Neuronal stem cell (in vitro differentiated cells): ENCODE results near the gene DEFB132.

Experiments
- DNase-seq: peaks from one replicate; pipeline ENCODE4 v3.0.0-alpha.2; 2013; ENCODE audit warnings: low spot score
- H2AFZ ChIP-seq: one replicate; pipeline ENCODE4 v1.6.1; 2013; ENCODE audit warnings: mild to moderate bottlenecking, low read length, inconsistent platforms
- H2AK5ac ChIP-seq: 2 replicates; pipeline ENCODE4 v1.6.1; 2013; ENCODE audit warnings: low read depth, mild to moderate bottlenecking, inconsistent platforms, low read length, moderate library complexity, mixed read lengths
- H2BK120ac ChIP-seq: 2 replicates; pipeline ENCODE4 v1.6.1; 2013; ENCODE audit warnings: low read depth, mild to moderate bottlenecking, inconsistent platforms, low read length, moderate library complexity, mixed read lengths
- H2BK12ac ChIP-seq: one replicate; pipeline ENCODE4 v1.6.1; 2013; ENCODE audit warnings: low read length, inconsistent platforms
- H2BK15ac ChIP-seq: 2 replicates; pipeline ENCODE4 v1.6.1; 2013; ENCODE audit warnings: mild to moderate bottlenecking, low read length, inconsistent platforms, mixed read lengths
- H2BK5ac ChIP-seq: one replicate; pipeline ENCODE4 v1.6.1; 2013; ENCODE audit warnings: inconsistent platforms, mild to moderate bottlenecking, low read length, moderate library complexity
- H3K14ac ChIP-seq: one replicate; pipeline ENCODE4 v1.6.1; 2013; ENCODE audit warnings: low read length, inconsistent platforms
- H3K18ac ChIP-seq: 2 replicates; pipeline ENCODE4 v1.6.1; 2013; ENCODE audit warnings: low read length, inconsistent platforms
- H3K23ac ChIP-seq: 2 replicates; pipeline ENCODE4 v1.6.1; 2013; ENCODE audit warnings: low read depth, mild to moderate bottlenecking, mixed read lengths, low read length, inconsistent platforms; ENCODE audit not compliant: poor library complexity
- H3K27ac ChIP-seq: replicated peaks from 3 replicates; pipeline ENCODE4 v1.5.1; 2013; ENCODE audit warnings: low read length, inconsistent platforms
- H3K27me3 ChIP-seq, 3 experiments: 2 replicates each; pipeline ENCODE4 v1.6.1; 2013; ENCODE audit warnings: low read length in 3 of 3, mild to moderate bottlenecking in 2 of 3, inconsistent platforms in 1 of 3, low read depth in 1 of 3, mixed read lengths in 1 of 3, moderate library complexity in 1 of 3; ENCODE audit not compliant: control insufficient read depth in 3 of 3, insufficient read depth in 3 of 3
- H3K36me3 ChIP-seq, 2 donors: replicated peaks in 1 of 2; 2 replicates each; pipeline ENCODE4 v1.6.1; 2013; ENCODE audit warnings: low read length in 2 of 2; ENCODE audit not compliant: control insufficient read depth in 2 of 2, insufficient read depth in 2 of 2
- H3K4ac ChIP-seq: 2 replicates; pipeline ENCODE4 v1.6.1; 2013; ENCODE audit warnings: inconsistent platforms, mild to moderate bottlenecking, low read length, moderate library complexity
- H3K4me1 ChIP-seq, 2 donors: 1 replicate in 1 of 2; 2 replicates in 1 of 2; pipeline ENCODE4 v1.6.1; 2013; ENCODE audit warnings: low read length in 2 of 2, low read depth in 1 of 2; ENCODE audit not compliant: control insufficient read depth in 2 of 2, insufficient read depth in 1 of 2
- H3K4me2 ChIP-seq: one replicate; pipeline ENCODE4 v1.6.1; 2013; ENCODE audit warnings: mild to moderate bottlenecking, low read length, inconsistent platforms; ENCODE audit not compliant: insufficient read depth, poor library complexity, severe bottlenecking
- H3K4me3 ChIP-seq, 2 donors: 2 replicates each; pipeline ENCODE4 v1.5.1; 2013; ENCODE audit warnings: low read length in 2 of 2, mild to moderate bottlenecking in 2 of 2, inconsistent platforms in 1 of 2, moderate library complexity in 1 of 2
- H3K79me1 ChIP-seq: one replicate; pipeline ENCODE4 v1.6.1; 2013; ENCODE audit warnings: low read depth, mild to moderate bottlenecking, inconsistent platforms, low read length, moderate library complexity
- H3K9ac ChIP-seq: one replicate; pipeline ENCODE4 v1.6.1; 2013; ENCODE audit warnings: mild to moderate bottlenecking, low read depth, low read length, inconsistent platforms; ENCODE audit not compliant: poor library complexity
- H3K9me3 ChIP-seq, 2 donors: replicated peaks in 1 of 2; 2 replicates each; pipeline versions ENCODE3 to v1.6.1; 2013; ENCODE audit warnings: low read length in 2 of 2, mild to moderate bottlenecking in 2 of 2, inconsistent platforms in 1 of 2, low read depth in 1 of 2, mixed read lengths in 1 of 2, moderate library complexity in 1 of 2; ENCODE audit not compliant: control insufficient read depth in 2 of 2, insufficient read depth in 1 of 2
- H4K8ac ChIP-seq: one replicate; pipeline ENCODE4 v1.6.1; 2013; ENCODE audit warnings: low read depth, mild to moderate bottlenecking, inconsistent platforms, low read length, moderate library complexity
- H4K91ac ChIP-seq: one replicate; pipeline ENCODE4 v1.6.1; 2013; ENCODE audit warnings: low read length, low read depth, mild to moderate bottlenecking, inconsistent platforms; ENCODE audit not compliant: poor library complexity
- WGBS, 2 donors: extraction: QIAGEN DNeasy Blood & Tissue Kit; methylation state at CpG; one replicate each; pipeline ENCODE4 v1.1.7; 2013; ENCODE audit warnings: missing lambda C conversion rate in 2 of 2, mixed read lengths in 1 of 2; ENCODE audit not compliant: insufficient read length in 2 of 2, insufficient replicate concordance in 1 of 2; ENCODE audit errors: extremely low coverage in 2 of 2; 5-methylcytosine and 5-hydroxymethylcytosine counted together

The DEFB132 gene

GRCh38 chr20:300345-300990 is 42.9 kb downstream of the DEFB132 start:
- H3K27me3 ChIP-seq, result no peaks in the 10 kb centered on the region
- no peak overlapping the region for H2AK5ac ChIP-seq
- DNase-seq, result no peak
- H3K9ac ChIP-seq, result no peak overlapping the region
- H4K8ac ChIP-seq, result no peak overlapping the region
- H3K18ac ChIP-seq, result peak overlapping the region; percentile 17
- H3K27ac ChIP-seq, result peak overlapping the region; percentile 72
- no peak overlapping the region for H2BK15ac ChIP-seq
- no peaks in the 10 kb centered on the region for H3K79me1 ChIP-seq
- H3K4me1 ChIP-seq, result peaks cover 20 to 27% of the 10 kb centered on the region in 2 donors
- no peak overlapping the region for H2BK12ac ChIP-seq
- no peak overlapping the region for H3K4ac ChIP-seq
- H3K4me3 ChIP-seq, result peak overlapping the region in 1 of 2 donors; percentile 65
- H3K36me3 ChIP-seq, result peaks cover 3 to 24% of the 10 kb centered on the region in 2 donors
- H2BK120ac ChIP-seq, result no peak overlapping the region
- H2BK5ac ChIP-seq, result no peak overlapping the region
- peaks cover 0 to 12% of the 10 kb centered on the region in 2 donors for H3K9me3 ChIP-seq
- no peak overlapping the region for H2AFZ ChIP-seq
- no CpG with 5 or more reads among the region's 10 CpGs for WGBS, 2 donors
- H4K91ac ChIP-seq, result no peak overlapping the region
- no peak overlapping the region for H3K23ac ChIP-seq
- H3K14ac ChIP-seq, result no peak overlapping the region
- H3K4me2 ChIP-seq, result no peak overlapping the region

- DNase-seq, result no peak
- H3K18ac ChIP-seq, result peak overlapping the region; percentile 4
- H2BK5ac ChIP-seq, result no peak overlapping the region
- H3K9me3 ChIP-seq, result peaks cover 0 to 12% of the 10 kb centered on the region in 2 donors
- no CpG with 5 or more reads among the region's 13 CpGs for WGBS, 2 donors
- H3K27me3 ChIP-seq, result no peaks in the 10 kb centered on the region
- no peak overlapping the region for H4K91ac ChIP-seq
- H3K4me3 ChIP-seq, result no peak overlapping the region
- peak overlapping the region; percentile 52 for H3K27ac ChIP-seq
- H3K79me1 ChIP-seq, result no peaks in the 10 kb centered on the region
- no peak overlapping the region for H3K23ac ChIP-seq
- H3K4ac ChIP-seq, result no peak overlapping the region
- H2BK12ac ChIP-seq, result no peak overlapping the region
- H2BK120ac ChIP-seq, result no peak overlapping the region
- no peak overlapping the region for H2BK15ac ChIP-seq
- no peak overlapping the region for H3K14ac ChIP-seq
- H4K8ac ChIP-seq, result no peak overlapping the region
- peaks cover 3 to 24% of the 10 kb centered on the region in 2 donors for H3K36me3 ChIP-seq
- H3K4me2 ChIP-seq, result no peak overlapping the region
- no peak overlapping the region for H3K9ac ChIP-seq
- H2AK5ac ChIP-seq, result no peak overlapping the region
- no peak overlapping the region for H2AFZ ChIP-seq
- peaks cover 20 to 27% of the 10 kb centered on the region in 2 donors for H3K4me1 ChIP-seq
These were observed 44.6 kb downstream of the DEFB132 start for GRCh38 chr20:301886-302848.

DNA sequence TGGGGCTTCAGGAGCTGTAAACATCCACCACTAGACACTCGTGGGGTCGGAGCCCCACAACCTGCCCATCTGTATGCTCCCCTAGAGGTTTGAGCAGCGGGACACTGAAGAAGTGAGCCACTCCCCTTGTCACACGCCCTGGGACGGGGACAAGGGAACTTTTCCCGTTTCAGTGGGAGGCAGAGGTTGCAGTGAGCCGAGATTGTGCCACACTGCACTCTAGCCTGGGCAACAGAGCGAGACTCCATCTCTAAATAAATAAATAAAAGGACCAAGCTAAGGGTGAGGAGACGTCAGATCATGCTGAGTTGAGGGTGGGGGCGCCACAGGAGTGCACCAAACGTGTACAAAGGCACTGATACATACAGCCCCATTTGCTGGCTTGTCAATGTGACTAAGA is 48.2 kb downstream of the DEFB132 start:
- Histone ChIP-seq H3K4me2 (no peak overlapping the region), H3K79me1 (no peaks in the 10 kb centered on the region), H3K23ac (no peak overlapping the region), H3K4me3 (no peak overlapping the region), H3K27ac (no peak overlapping the region), H3K27me3 (no peaks in the 10 kb centered on the region), H3K9me3 (peaks cover 0 to 3% of the 10 kb centered on the region in 2 donors), H2AFZ (no peak overlapping the region), H4K91ac (no peak overlapping the region), H3K18ac (no peak overlapping the region), H3K14ac (no peak overlapping the region), H2BK5ac (no peak overlapping the region), H3K36me3 (peaks cover 0 to 6% of the 10 kb centered on the region in 2 donors), H4K8ac (no peak overlapping the region), H2BK15ac (no peak overlapping the region), H2AK5ac (no peak overlapping the region), H3K9ac (no peak overlapping the region), H3K4me1 (peaks cover 15 to 20% of the 10 kb centered on the region in 2 donors), H2BK12ac (no peak overlapping the region), H2BK120ac (no peak overlapping the region), H3K4ac (no peak overlapping the region)
- WGBS, 2 donors, result no CpG with 5 or more reads among the region's 11 CpGs
- DNase-seq, result no peak
